ENCODE results near the gene STAMBPL1. TPM values are rescaled to one million over a fixed set of nuclear protein-coding genes. Genes with fewer than 3 reads are reported as not detected.

STAMBPL1 gene
- total RNA-seq, 1 donor from 2014 or later = 15.7 TPM

- intact Hi-C loops (cut with DNase I) = loop anchor here (10.0 kb wide), 1 partner anchor 376 kb away; no protein-coding TSS in a partner anchor
- no peak for DNase-seq (ENCODE audit: extremely low spot score in 2 of 2)
- TF ChIP-seq CTCF (IDR thresholded peaks at IDR 0.05) (no peak), POLR2AphosphoS5 (IDR thresholded peaks at IDR 0.05; ENCODE audit: insufficient read depth in 1 of 2, low read depth in 1 of 2) (no peak), POLR2A (IDR thresholded peaks at IDR 0.05) (no peak)
- no peaks in the 10 kb centered on the region for H3K27me3 ChIP-seq
- no peaks in the 10 kb centered on the region for H3K4me1 ChIP-seq
- no peak overlapping the region for H3K4me3 ChIP-seq
- H3K9me3 ChIP-seq = no peaks in the 10 kb centered on the region
- no peak overlapping the region for H3K27ac ChIP-seq
- H3K36me3 ChIP-seq = no peaks in the 10 kb centered on the region
These were observed 41.2 kb upstream of the STAMBPL1 start for GRCh38 chr10:88838766-88839350.

DNA sequence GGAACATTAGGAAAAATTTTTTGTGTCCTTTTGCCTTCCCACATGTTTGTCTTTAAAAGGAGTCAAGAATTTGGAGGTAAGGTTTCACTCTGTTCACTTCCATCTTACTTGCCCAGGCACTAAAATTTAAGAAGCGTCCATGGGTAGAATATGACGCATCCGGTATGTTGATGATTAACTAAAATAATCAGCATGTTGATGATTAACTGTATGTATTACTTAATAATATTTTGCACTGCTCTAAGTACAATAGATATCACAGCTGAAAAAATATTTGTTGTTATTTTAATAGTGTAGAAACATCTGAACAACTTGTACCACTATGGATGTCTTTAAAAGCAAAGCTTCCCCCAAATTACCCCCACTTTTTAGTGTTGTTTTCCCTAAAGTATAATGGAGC is 39.9 kb upstream of the STAMBPL1 start:
- intact Hi-C loops (cut with DNase I) = no loop called here
- Histone ChIP-seq H3K36me3 (no peaks in the 10 kb centered on the region), H3K27me3 (no peaks in the 10 kb centered on the region), H3K4me3 (no peak overlapping the region), H3K9me3 (no peaks in the 10 kb centered on the region), H3K4me1 (no peaks in the 10 kb centered on the region), H3K27ac (no peak overlapping the region)
- TF ChIP-seq CTCF (IDR thresholded peaks at IDR 0.05) (no peak), POLR2A (IDR thresholded peaks at IDR 0.05) (no peak), POLR2AphosphoS5 (IDR thresholded peaks at IDR 0.05; ENCODE audit: insufficient read depth in 1 of 2, low read depth in 1 of 2) (no peak)
- DNase-seq (ENCODE audit: extremely low spot score in 2 of 2) = no peak

GRCh38 chr10:88840881-88841280 is 39.2 kb upstream of the STAMBPL1 start:
- H3K9me3 ChIP-seq = no peaks in the 10 kb centered on the region
- no peaks in the 10 kb centered on the region for H3K36me3 ChIP-seq
- no peaks in the 10 kb centered on the region for H3K4me1 ChIP-seq
- no peaks in the 10 kb centered on the region for H3K27me3 ChIP-seq
- TF ChIP-seq POLR2A (IDR thresholded peaks at IDR 0.05) (no peak), CTCF (IDR thresholded peaks at IDR 0.05) (no peak), POLR2AphosphoS5 (IDR thresholded peaks at IDR 0.05; ENCODE audit: insufficient read depth in 1 of 2, low read depth in 1 of 2) (no peak)
- H3K4me3 ChIP-seq = no peak overlapping the region
- no peak overlapping the region for H3K27ac ChIP-seq
- intact Hi-C loops (cut with DNase I) = no loop called here
- DNase-seq (ENCODE audit: extremely low spot score in 2 of 2) = no peak

- intact Hi-C loops (cut with DNase I) = no loop called here
- no peak for DNase-seq (ENCODE audit: extremely low spot score in 2 of 2)
- TF ChIP-seq CTCF (IDR thresholded peaks at IDR 0.05) (no peak), POLR2AphosphoS5 (IDR thresholded peaks at IDR 0.05; ENCODE audit: insufficient read depth in 1 of 2, low read depth in 1 of 2) (no peak), POLR2A (IDR thresholded peaks at IDR 0.05) (no peak)
- Histone ChIP-seq H3K4me3 (no peak overlapping the region), H3K27me3 (no peaks in the 10 kb centered on the region), H3K4me1 (no peaks in the 10 kb centered on the region), H3K27ac (no peak overlapping the region), H3K36me3 (no peaks in the 10 kb centered on the region), H3K9me3 (no peaks in the 10 kb centered on the region)
These were observed 38.5 kb upstream of the STAMBPL1 start for GRCh38 chr10:88841316-88842111.

- Histone ChIP-seq H3K4me1 (no peaks in the 10 kb centered on the region), H3K4me3 (no peak overlapping the region), H3K27me3 (no peaks in the 10 kb centered on the region), H3K9me3 (no peaks in the 10 kb centered on the region), H3K36me3 (no peaks in the 10 kb centered on the region), H3K27ac (no peak overlapping the region)
- TF ChIP-seq CTCF (IDR thresholded peaks at IDR 0.05) (no peak), POLR2AphosphoS5 (IDR thresholded peaks at IDR 0.05; ENCODE audit: insufficient read depth in 1 of 2, low read depth in 1 of 2) (no peak), POLR2A (IDR thresholded peaks at IDR 0.05) (no peak)
- no peak for DNase-seq (ENCODE audit: extremely low spot score in 2 of 2)
- intact Hi-C loops (cut with DNase I) = no loop called here
These were observed 36.9 kb upstream of the STAMBPL1 start for GRCh38 chr10:88843171-88843570.

Data from vagina (tissue), 2 donors.